ENCODE results near the gene ATP6V0E1.
"Not testable (repeated sequence)": the region's sequence is repeated elsewhere in the genome, so short reads cannot be mapped to it uniquely, and the experiment has no call there.

The ATP6V0E1 gene

GRCh38 chr5:173004013-173004412 lies 20.4 kb downstream of the ATP6V0E1 start:
- DNase-seq (ENCODE audit: low read depth): no peak

GRCh38 chr5:173004447-173004846 lies 20.9 kb downstream of the ATP6V0E1 start:
- no peak for DNase-seq (ENCODE audit: low read depth)

GRCh38 chr5:173010021-173010420 lies 26.4 kb downstream of the ATP6V0E1 start:
- DNase-seq (ENCODE audit: low read depth): no peak

- no peak for DNase-seq (ENCODE audit: low read depth)
Observed at GRCh38 chr5:173010547-173011464, 27.2 kb downstream of the ATP6V0E1 start.

GRCh38 chr5:173011566-173011965 lies 28.0 kb downstream of the ATP6V0E1 start:
- no peak for DNase-seq (ENCODE audit: low read depth)

- DNase-seq (ENCODE audit: low read depth): no peak
Observed at GRCh38 chr5:173012882-173013281, 29.3 kb downstream of the ATP6V0E1 start.

GRCh38 chr5:173014671-173015070 lies 31.1 kb downstream of the ATP6V0E1 start:
- no peak for DNase-seq (ENCODE audit: low read depth)

GRCh38 chr5:173015192-173015591 lies 31.6 kb downstream of the ATP6V0E1 start:
- DNase-seq (ENCODE audit: low read depth): no peak

GRCh38 chr5:173015598-173016455 lies 32.3 kb downstream of the ATP6V0E1 start:
- no peak for DNase-seq (ENCODE audit: low read depth)

- no peak for DNase-seq (ENCODE audit: low read depth)
Observed at GRCh38 chr5:173016598-173017046, 33.1 kb downstream of the ATP6V0E1 start.

GRCh38 chr5:173017087-173017486 lies 33.5 kb downstream of the ATP6V0E1 start:
- not testable (repeated sequence) for DNase-seq (ENCODE audit: low read depth)

- DNase-seq (ENCODE audit: low read depth): no peak
Observed at GRCh38 chr5:173018358-173018757, 34.8 kb downstream of the ATP6V0E1 start.

GRCh38 chr5:173020154-173020581 lies 36.6 kb downstream of the ATP6V0E1 start:
- DNase-seq (ENCODE audit: low read depth): no peak

- DNase-seq (ENCODE audit: low read depth): no peak
Observed at GRCh38 chr5:173020643-173021042, 37.1 kb downstream of the ATP6V0E1 start.

GRCh38 chr5:173025651-173026050 lies 42.1 kb downstream of the ATP6V0E1 start:
- DNase-seq (ENCODE audit: low read depth): no peak

GRCh38 chr5:173027905-173028304 lies 44.3 kb downstream of the ATP6V0E1 start:
- no peak for DNase-seq (ENCODE audit: low read depth)

- DNase-seq (ENCODE audit: low read depth): no peak
Observed at GRCh38 chr5:173028811-173029327, 45.3 kb downstream of the ATP6V0E1 start.

- DNase-seq (ENCODE audit: low read depth): no peak
Observed at GRCh38 chr5:173029499-173029921, 45.9 kb downstream of the ATP6V0E1 start.

- not testable (repeated sequence) for DNase-seq (ENCODE audit: low read depth)
Observed at GRCh38 chr5:173032096-173032495, 48.5 kb downstream of the ATP6V0E1 start.

GRCh38 chr5:173032730-173033129 lies 49.2 kb downstream of the ATP6V0E1 start:
- DNase-seq (ENCODE audit: low read depth): no peak

GRCh38 chr5:173033923-173034322 lies 50.4 kb downstream of the ATP6V0E1 start:
- DNase-seq (ENCODE audit: low read depth): no peak

All from HS-27A (cell line).